ENCODE measurements around the gene NANS. TPM values are rescaled to one million over a fixed set of nuclear protein-coding genes. Genes with fewer than 3 reads are reported as not detected.

Gene NANS
- total RNA-seq, 1 donor from 2014 or later: 13.0 TPM

- Mint-ChIP-seq H3K27ac (no peak overlapping the region), H3K36me3 (no peaks in the 10 kb centered on the region), H3K9me3 (no peaks in the 10 kb centered on the region), H3K4me3 (no peak overlapping the region), H3K27me3 (ENCODE audit: insufficient read depth, low read depth) (peaks cover 7% of the 10 kb centered on the region), H3K4me1 (peaks cover 16% of the 10 kb centered on the region)
- Histone ChIP-seq H3K27ac (no peak overlapping the region), H4K20me1 (ENCODE audit: low read depth) (peaks cover 9% of the 10 kb centered on the region), H3K9ac (no peak overlapping the region), H3K4me2 (no peak overlapping the region), H3K9me3 (ENCODE audit: low read depth) (no peaks in the 10 kb centered on the region), H3K4me1 (peaks cover 14% of the 10 kb centered on the region), H2AFZ (replicated peaks) (no peak overlapping the region), H3K79me2 (ENCODE audit: low read depth) (no peaks in the 10 kb centered on the region), H3F3A (ENCODE audit: low read depth) (peaks cover 4% of the 10 kb centered on the region), H3K4me3 (no peak overlapping the region), H3K27me3 (no peaks in the 10 kb centered on the region), H3K36me3 (no peaks in the 10 kb centered on the region)
- no peak for DNase-seq (ENCODE audit: low spot score)
- TF ChIP-seq EZH2phosphoT487 (IDR thresholded peaks at IDR 0.05) (no peak), EZH2 (IDR thresholded peaks at IDR 0.05) (no peak), CTCF (IDR thresholded peaks at IDR 0.05) (no peak)
Observed at GRCh38 chr9:98132158-98132557, 75.6 kb downstream of the NANS start.

Small RNA genes within 50 kb of the gene (small RNA-seq; reads per million reads assigned to genes)
- not detected for gene RF00017
- gene RNU6-918P: not detected

Other genes starting within 250 kb of the NANS start
- not detected in 2 replicates for gene FOXE1, start 203.5 kb upstream of the NANS start, total RNA-seq (ENCODE audit: low replicate concordance)
- 5.7 and 9.9 TPM in 2 replicates for gene TRMO, start 134.2 kb upstream of the NANS start, total RNA-seq (ENCODE audit: low replicate concordance)
- gene HEMGN, start 118.6 kb upstream of the NANS start, total RNA-seq (ENCODE audit: low replicate concordance): not detected in 2 replicates
- 15.1 and 19.6 TPM in 2 replicates for gene ANP32B, start 73.4 kb upstream of the NANS start, total RNA-seq (ENCODE audit: low replicate concordance)
- gene TRIM14, start 62.5 kb downstream of the NANS start, total RNA-seq (ENCODE audit: low replicate concordance): 0.17 and 2.7 TPM in 2 replicates
- gene CORO2A, start 135.9 kb downstream of the NANS start, total RNA-seq (ENCODE audit: low replicate concordance): 2.4 and 3.6 TPM in 2 replicates
- gene TBC1D2, start 198.9 kb downstream of the NANS start, total RNA-seq (ENCODE audit: low replicate concordance): 0.41 and 1.3 TPM in 2 replicates

All from neural progenitor cell (in vitro differentiated cells).